IMR-90 (cell line): ENCODE results near the gene HS2ST1. TPM values are rescaled to one million over a fixed set of nuclear protein-coding genes. Genes with fewer than 3 reads are reported as not detected.

Experiments used
- ATAC-seq: fragments of 200-7000 bp; cut with Tn5 transposase; 2 replicates; pipeline ENCODE4 v1.9.1; 2020; ENCODE audit warnings: low read depth, mild to moderate bottlenecking, moderate library complexity
- BruUV-seq: library from RNA; stranded (reverse); fragments of 400-500 nt; replicated peaks from 2 replicates; lab custom pipeline; 2021; lab: Mats Ljungman, UMichigan
- CTCF ChIA-PET: fragments of 300-600 bp; formaldehyde crosslinking; extraction: SDS; loops from one replicate; lab custom pipeline; 2021; ENCODE audit warnings: antibody characterized with exemption; lab: Yijun Ruan, JAX
- POLR2A ChIA-PET: fragments of 300-600 bp; sonication (Branson Sonifier 250); formaldehyde crosslinking; loops from one replicate; lab custom pipeline; 2022; ENCODE audit warnings: antibody characterized with exemption; ENCODE audit not compliant: unreplicated experiment; lab: Charles Lee
- DNase-seq: peaks from one replicate; pipeline ENCODE4 v3.0.0; 2013
- H2AFZ ChIP-seq: replicated peaks from 2 replicates; pipeline ENCODE3; 2013; ENCODE audit warnings: low read length, mild to moderate bottlenecking; ENCODE audit not compliant: poor library complexity
- H2AK5ac ChIP-seq: 2 replicates; pipeline ENCODE4 v1.6.1; 2013; ENCODE audit warnings: low read depth, low read length, inconsistent platforms
- H2AK9ac ChIP-seq: replicated peaks from 2 replicates; pipeline ENCODE3; 2013; ENCODE audit warnings: mild to moderate bottlenecking, low read depth, low read length, moderate library complexity; ENCODE audit not compliant: poor library complexity
- H2BK120ac ChIP-seq: 2 replicates; pipeline ENCODE4 v1.6.1; 2013; ENCODE audit warnings: low read depth, low read length, inconsistent platforms
- H2BK15ac ChIP-seq: 3 replicates; pipeline ENCODE4 v1.6.1; 2013; ENCODE audit warnings: low read depth, low read length, inconsistent platforms
- H2BK20ac ChIP-seq: 2 replicates; pipeline ENCODE4 v1.6.1; 2013; ENCODE audit warnings: low read depth, mild to moderate bottlenecking, inconsistent platforms, low read length, moderate library complexity
- H2BK5ac ChIP-seq: 2 replicates; pipeline ENCODE4 v1.6.1; 2013; ENCODE audit warnings: mild to moderate bottlenecking, low read depth, low read length, inconsistent platforms; ENCODE audit not compliant: poor library complexity, severe bottlenecking
- H3K14ac ChIP-seq: replicated peaks from 2 replicates; pipeline ENCODE4 v1.6.1; 2013; ENCODE audit warnings: low read depth, low read length, inconsistent platforms
- H3K18ac ChIP-seq: 2 replicates; pipeline ENCODE4 v1.6.1; 2013; ENCODE audit warnings: low read depth, low read length, control low read depth
- H3K23ac ChIP-seq: 2 replicates; pipeline ENCODE4 v1.6.1; 2013; ENCODE audit warnings: low read depth, low read length, inconsistent platforms
- H3K27ac ChIP-seq: 2 replicates; pipeline ENCODE4 v1.5.1; 2013; ENCODE audit warnings: mild to moderate bottlenecking, control low read depth, low read length; ENCODE audit not compliant: insufficient read depth
- H3K27me3 ChIP-seq: 2 replicates; pipeline ENCODE4 v1.6.1; 2013; ENCODE audit warnings: low read length; ENCODE audit not compliant: control insufficient read depth, insufficient read depth
- H3K36me3 ChIP-seq: 2 replicates; pipeline ENCODE4 v1.6.1; 2013; ENCODE audit warnings: low read length, mixed read lengths; ENCODE audit not compliant: control insufficient read depth, insufficient read depth
- H3K4ac ChIP-seq: 2 replicates; pipeline ENCODE4 v1.6.1; 2013; ENCODE audit warnings: low read depth, low read length, inconsistent platforms
- H3K4me1 ChIP-seq: 2 replicates; pipeline ENCODE4 v1.6.1; 2013; ENCODE audit warnings: low read length, mixed read lengths; ENCODE audit not compliant: control insufficient read depth, insufficient read depth
- H3K4me2 ChIP-seq: 2 replicates; pipeline ENCODE4 v1.6.1; 2013; ENCODE audit warnings: low read depth, mild to moderate bottlenecking, control low read depth, low read length, moderate library complexity
- H3K4me3 ChIP-seq: 2 replicates; pipeline ENCODE4 v1.5.1; 2013; ENCODE audit warnings: low read depth, mild to moderate bottlenecking, control low read depth, low read length, moderate library complexity; ENCODE audit not compliant: insufficient read depth
- H3K56ac ChIP-seq: 2 replicates; pipeline ENCODE4 v1.6.1; 2013; ENCODE audit warnings: low read length, inconsistent platforms; ENCODE audit not compliant: insufficient read depth; ENCODE audit errors: extremely low read depth
- H3K79me1 ChIP-seq, 2 experiments: 2 replicates each; pipeline ENCODE4 v1.6.1; 2013; ENCODE audit warnings: low read length in 2 of 2, inconsistent platforms in 1 of 2, low read depth in 1 of 2
- H3K9ac ChIP-seq: 2 replicates; pipeline ENCODE4 v1.6.1; 2013; ENCODE audit warnings: low read depth, low read length, control low read depth
- H3K9me1 ChIP-seq: 2 replicates; pipeline ENCODE4 v1.6.1; 2013; ENCODE audit warnings: low read length, inconsistent platforms; ENCODE audit not compliant: insufficient read depth
- H3K9me3 ChIP-seq: 2 replicates; pipeline ENCODE4 v1.6.1; 2013; ENCODE audit warnings: low read length; ENCODE audit not compliant: control insufficient read depth, insufficient read depth
- H4K20me1 ChIP-seq: 2 replicates; pipeline ENCODE4 v1.6.1; 2013; ENCODE audit warnings: low read length, inconsistent platforms; ENCODE audit not compliant: insufficient read depth
- H4K5ac ChIP-seq: 2 replicates; pipeline ENCODE4 v1.6.1; 2013; ENCODE audit warnings: mild to moderate bottlenecking, low read depth, low read length, control low read depth
- H4K8ac ChIP-seq, 2 experiments: 2 replicates each; pipeline ENCODE4 v1.6.1; 2013; ENCODE audit warnings: low read depth in 2 of 2, low read length in 2 of 2, control low read depth in 1 of 2, inconsistent platforms in 1 of 2
- H4K91ac ChIP-seq: 2 replicates; pipeline ENCODE4 v1.6.1; 2013; ENCODE audit warnings: low read depth, low read length, inconsistent platforms; ENCODE audit not compliant: insufficient read depth
- BHLHE40 ChIP-seq: fragments of 150-350 bp; IDR thresholded peaks from 2 replicates; pipeline ENCODE4 v1.6.1; 2016; ENCODE audit warnings: mild to moderate bottlenecking, low read depth, low read length
- CEBPB ChIP-seq: IDR thresholded peaks from 2 replicates; pipeline ENCODE4 v1.6.1; 2012; ENCODE audit warnings: low read depth, low read length, improper control_type of control experiment
- CHD1 ChIP-seq: IDR thresholded peaks from 2 replicates; pipeline ENCODE4 v1.6.1; 2012; ENCODE audit warnings: low read depth, low read length, improper control_type of control experiment
- CTCF ChIP-seq: conservative IDR thresholded peaks from 2 replicates; pipeline ENCODE4 v1.5.1; 2012; ENCODE audit warnings: mild to moderate bottlenecking, low read depth, low read length, improper control_type of control experiment
- ELK1 ChIP-seq: fragments of 150-350 bp; IDR thresholded peaks from 2 replicates; pipeline ENCODE4 v1.6.1; 2016; ENCODE audit warnings: low read depth, mild to moderate bottlenecking, low read length, moderate library complexity, borderline replicate concordance
- FOS ChIP-seq: fragments of 150-350 bp; IDR thresholded peaks from 2 replicates; pipeline ENCODE4 v1.6.1; 2016; ENCODE audit warnings: low read depth, low read length
- MAFK ChIP-seq: IDR thresholded peaks from 2 replicates; pipeline ENCODE4 v1.6.1; 2012; ENCODE audit warnings: low read depth, low read length, improper control_type of control experiment
- MAZ ChIP-seq: IDR thresholded peaks from 2 replicates; pipeline ENCODE4 v1.6.1; 2012; ENCODE audit warnings: low read depth, mild to moderate bottlenecking, low read length, improper control_type of control experiment, moderate library complexity, borderline replicate concordance
- MXI1 ChIP-seq: IDR thresholded peaks from 2 replicates; pipeline ENCODE4 v1.6.1; 2012; ENCODE audit warnings: low read depth, mild to moderate bottlenecking, low read length, moderate library complexity, borderline replicate concordance
- NFE2L2 ChIP-seq: fragments of 150-350 bp; IDR thresholded peaks from 2 replicates; pipeline ENCODE4 v1.6.1; 2016; ENCODE audit warnings: low read depth, mild to moderate bottlenecking, low read length
- POLR2A ChIP-seq: IDR thresholded peaks from 2 replicates; pipeline ENCODE4 v1.6.1; 2012; ENCODE audit warnings: mild to moderate bottlenecking, low read depth, low read length
- RAD21 ChIP-seq: IDR thresholded peaks from 2 replicates; pipeline ENCODE4 v1.6.1; 2012; ENCODE audit warnings: low read length, improper control_type of control experiment
- RCOR1 ChIP-seq: IDR thresholded peaks from 2 replicates; pipeline ENCODE4 v1.6.1; 2012; ENCODE audit warnings: mild to moderate bottlenecking, low read length, improper control_type of control experiment; ENCODE audit not compliant: insufficient replicate concordance
- RFX5 ChIP-seq: IDR thresholded peaks from 2 replicates; pipeline ENCODE4 v1.8.0; 2012; ENCODE audit warnings: low read depth, mild to moderate bottlenecking, low read length, moderate library complexity
- SMC3 ChIP-seq: fragments of 150-350 bp; IDR thresholded peaks from 2 replicates; pipeline ENCODE4 v1.6.1; 2016; ENCODE audit warnings: low read depth, mild to moderate bottlenecking, antibody characterized with exemption, low read length, moderate library complexity
- USF2 ChIP-seq: fragments of 150-350 bp; IDR thresholded peaks from 2 replicates; pipeline ENCODE4 v1.6.1; 2017; ENCODE audit warnings: mild to moderate bottlenecking, antibody characterized with exemption, low read length, low read depth
- WGBS, 2 experiments: methylation state at CpG; one replicate each; pipeline versions ENCODE4 v1.1.5 to v1.1.7; 2013; ENCODE audit warnings: missing lambda C conversion rate in 2 of 2; ENCODE audit not compliant: insufficient read length in 1 of 2; ENCODE audit errors: extremely low coverage in 2 of 2; 5-methylcytosine and 5-hydroxymethylcytosine counted together
- dilution Hi-C: fragments of 300-500 bp; cut with HindIII; formaldehyde crosslinking; loops from one replicate; pipeline ENCODE4 v1.14.3; 2018; ENCODE audit warnings: low sequenced_read_pairs; ENCODE audit not compliant: unreplicated experiment
- in situ Hi-C: fragments of 300-500 bp; cut with MboI; formaldehyde crosslinking; loops from 3 replicates; pipeline ENCODE4 v1.14.3; 2019; ENCODE audit warnings: low sequenced_read_pairs, inconsistent platforms, mixed read lengths
- intact Hi-C: fragments of 100-400 bp; cut with micrococcal nuclease; formaldehyde crosslinking; loops from 2 replicates; pipeline ENCODE4 v1.10.0; 2022
- polyA plus RNA-seq, 3 experiments: library from polyadenylated mRNA; depleted of rRNA; stranded (reverse); fragments of >200 nt; gene quantifications; 2 replicates each; pipeline ENCODE4 v1.2.3, GENCODE V29; 2012; ENCODE audit warnings: low replicate concordance in 1 of 3
- total RNA-seq: library from RNA; depleted of rRNA; stranded (reverse); fragments of >200 nt; gene quantifications from 2 replicates; pipeline ENCODE4 v1.2.3, GENCODE V29; 2012

HS2ST1 gene
- total and polyA plus RNA-seq, 2 of the 4 experiments (the other 2 are of a cell fraction): 7.8 to 13.1 TPM

- CTCF ChIA-PET: interaction anchor here (0.5 to 1.0 kb wide), 2 partner anchors 107 to 822 kb away, joined by 3 to 4 read pairs; no protein-coding TSS in a partner anchor
- TF ChIP-seq MAFK (no peak), RCOR1 (no peak), MAZ (no peak), CHD1 (no peak), ELK1 (no peak), NFE2L2 (no peak), FOS (no peak), CTCF (no peak), USF2 (no peak), POLR2A (no peak), BHLHE40 (no peak), MXI1 (no peak), SMC3 (no peak), CEBPB (no peak), RAD21 (no peak), RFX5 (no peak)
- H2AK5ac ChIP-seq: no peak overlapping the region
- no peaks in the 10 kb centered on the region for H3K9me3 ChIP-seq
- no peak overlapping the region for H3K18ac ChIP-seq
- H3K14ac ChIP-seq: no peak overlapping the region
- H3K27me3 ChIP-seq: no peaks in the 10 kb centered on the region
- ATAC-seq (no peak), DNase-seq (no peak)
- H3K4me3 ChIP-seq: no peak overlapping the region
- H3K9me1 ChIP-seq: no peaks in the 10 kb centered on the region
- no peak overlapping the region for H2AK9ac ChIP-seq
- H3K4me2 ChIP-seq: no peak overlapping the region
- H4K20me1 ChIP-seq: no peaks in the 10 kb centered on the region; the same call in none of the 2 replicates
- no peak overlapping the region for H4K8ac ChIP-seq
- peaks cover 4% of the 10 kb centered on the region for H3K36me3 ChIP-seq
- H2BK120ac ChIP-seq: no peak overlapping the region
- no peak overlapping the region for H2AFZ ChIP-seq
- H3K79me1 ChIP-seq: peaks cover 5 to 25% of the 10 kb centered on the region in 2 experiments; a peak in 3 of 4 replicates
- H4K5ac ChIP-seq: no peak overlapping the region
- no CpG with 5 or more reads among the region's 5 CpGs for WGBS, 2 experiments
- H3K4ac ChIP-seq: no peak overlapping the region
- BruUV-seq: no TSS peak
- H3K56ac ChIP-seq: no peak overlapping the region
- dilution Hi-C loops: no loop called here
- no peaks in the 10 kb centered on the region for H3K4me1 ChIP-seq
- in situ Hi-C loops: no loop called here
- H3K27ac ChIP-seq: no peak overlapping the region
- no peak overlapping the region for H3K23ac ChIP-seq
- no peak overlapping the region for H4K91ac ChIP-seq
- H2BK15ac ChIP-seq: no peak overlapping the region
- H2BK20ac ChIP-seq: no peak overlapping the region
- H3K9ac ChIP-seq: no peak overlapping the region
- no peak overlapping the region for H2BK5ac ChIP-seq
- POLR2A ChIA-PET: no interaction called here
- intact Hi-C loops: no loop called here
These were observed 26.1 kb upstream of the HS2ST1 start for GRCh38 chr1:86888327-86888726.
